ENCODE measurements around the gene CHD9. TPM values are rescaled to one million over a fixed set of nuclear protein-coding genes. Genes with fewer than 3 reads are reported as not detected.

Gene CHD9
- total RNA-seq, 4 donors from 2014 or later: 46.8 to 85.5 (median 55.6) TPM

- H3K27me3 ChIP-seq: peaks cover 62% of the 10 kb centered on the region
- no peak for TF ChIP-seq POLR2A (IDR thresholded peaks at IDR 0.05)
- no peak for TF ChIP-seq POLR2AphosphoS5 (IDR thresholded peaks at IDR 0.05)
- no peak for TF ChIP-seq EP300 (IDR thresholded peaks at IDR 0.05)
- TF ChIP-seq CTCF (IDR thresholded peaks at IDR 0.05): no peak
- H3K4me3 ChIP-seq: no peak overlapping the region
- 29 to 70% methylated on average over 2 to 17 of the region's 56 CpGs for WGBS, 2 donors (ENCODE audit: low coverage in 1 of 2)
- H3K36me3 ChIP-seq: no peaks in the 10 kb centered on the region
- H3K4me1 ChIP-seq: peaks cover 0 to 7% (median 0%) of the 10 kb centered on the region in 3 donors
- ATAC-seq: no peak
- no peaks in the 10 kb centered on the region for H3K9me3 ChIP-seq
- no peak overlapping the region for H3K27ac ChIP-seq
These were observed 318.4 kb downstream of the CHD9 start for GRCh38 chr16:53372992-53373871.

GRCh38 chr16:53374800-53375199 lies 320.0 kb downstream of the CHD9 start:
- Histone ChIP-seq H3K4me1 (peaks cover 0 to 7% (median 0%) of the 10 kb centered on the region in 3 donors), H3K27ac (no peak overlapping the region), H3K4me3 (no peak overlapping the region), H3K9me3 (no peaks in the 10 kb centered on the region), H3K27me3 (peaks cover 52% of the 10 kb centered on the region), H3K36me3 (no peaks in the 10 kb centered on the region)
- WGBS, 2 donors (ENCODE audit: low coverage in 1 of 2): 92% methylated on average over 2 to 5 of the region's 5 CpGs
- no peak for TF ChIP-seq POLR2A (IDR thresholded peaks at IDR 0.05)
- no peak for TF ChIP-seq EP300 (IDR thresholded peaks at IDR 0.05)
- no peak for TF ChIP-seq POLR2AphosphoS5 (IDR thresholded peaks at IDR 0.05)
- no peak for TF ChIP-seq CTCF (IDR thresholded peaks at IDR 0.05)
- ATAC-seq: no peak

GRCh38 chr16:53378138-53378537 lies 323.3 kb downstream of the CHD9 start:
- TF ChIP-seq CTCF (IDR thresholded peaks at IDR 0.05): no peak
- TF ChIP-seq POLR2AphosphoS5 (IDR thresholded peaks at IDR 0.05): no peak
- no peak for TF ChIP-seq EP300 (IDR thresholded peaks at IDR 0.05)
- TF ChIP-seq POLR2A (IDR thresholded peaks at IDR 0.05): no peak
- H3K27me3 ChIP-seq: peaks cover 39% of the 10 kb centered on the region
- H3K4me3 ChIP-seq: no peak overlapping the region
- ATAC-seq: no peak
- 41 to 43% methylated on average over 5 of the region's 5 CpGs for WGBS, 2 donors (ENCODE audit: low coverage in 1 of 2)
- no peaks in the 10 kb centered on the region for H3K36me3 ChIP-seq
- no peak overlapping the region for H3K27ac ChIP-seq
- H3K4me1 ChIP-seq: peaks cover 0 to 5% (median 0%) of the 10 kb centered on the region in 3 donors
- H3K9me3 ChIP-seq: no peaks in the 10 kb centered on the region

Small RNAs within 50 kb of the gene (small RNA-seq; reads per million reads assigned to genes)
- gene RF01210: 0 reads per million in 4 donors
- 0 to 0.09 (median 0) reads per million in 4 donors for gene RNA5SP427

Other genes starting within 250 kb of the CHD9 start
- gene CHD9NB, start 2.1 kb upstream of the CHD9 start, total RNA-seq: 1 to 10 TPM in 1 of 4 donors, under 1 TPM in 1, not detected in 2; 0.17 to 1.1 TPM